NCI-H2081 treated with DMSO at 0.1 percent for 48 hours (cell line): Measurements from ENCODE around the gene EYS.

Experiments
- DNase-seq: peaks from one replicate; lab custom pipeline; 2025; lab: John Stamatoyannopoulos, UW

Gene EYS

GRCh38 chr6:64831680-64832079 is 875.3 kb downstream of the EYS start:
- no peak for DNase-seq

GRCh38 chr6:64817525-64817924 is 889.5 kb downstream of the EYS start:
- no peak for DNase-seq

DNA sequence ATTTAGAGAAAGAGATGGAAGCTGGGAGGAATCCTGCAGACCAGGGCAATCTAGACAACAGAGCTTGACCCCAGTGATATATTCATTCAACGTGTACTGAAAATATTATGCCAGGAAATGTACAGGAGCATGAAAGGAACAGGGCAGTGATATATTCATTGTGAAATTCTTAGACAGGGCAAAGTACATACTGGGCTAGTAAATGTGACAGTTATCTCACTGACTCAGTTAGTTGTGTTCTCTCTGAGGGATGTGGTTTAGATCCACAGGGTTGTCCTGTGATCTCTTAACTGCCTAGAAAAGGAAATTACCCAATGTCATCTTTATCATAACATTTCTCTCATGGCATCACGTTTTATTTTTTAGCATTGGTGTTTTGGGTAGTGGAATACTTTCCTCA is 891.3 kb downstream of the EYS start:
- DNase-seq, result no peak

DNA sequence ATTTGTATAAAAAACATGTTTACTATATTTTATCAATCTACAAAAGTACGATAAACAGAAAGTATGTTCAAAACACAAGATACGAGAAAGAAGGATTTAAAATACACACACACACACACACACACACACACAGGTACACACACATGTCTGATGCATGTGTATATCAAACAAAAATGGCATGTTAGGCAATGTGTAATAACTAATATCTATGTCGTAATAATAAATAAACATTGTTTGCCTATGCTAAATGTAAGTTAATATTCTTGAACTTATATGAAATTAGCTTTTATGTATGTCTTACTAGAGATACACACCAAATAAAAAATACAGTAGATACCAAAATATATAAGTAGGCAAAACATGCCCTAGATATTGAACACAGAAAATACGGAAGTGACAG is 894.9 kb downstream of the EYS start:
- DNase-seq, result no peak

DNA sequence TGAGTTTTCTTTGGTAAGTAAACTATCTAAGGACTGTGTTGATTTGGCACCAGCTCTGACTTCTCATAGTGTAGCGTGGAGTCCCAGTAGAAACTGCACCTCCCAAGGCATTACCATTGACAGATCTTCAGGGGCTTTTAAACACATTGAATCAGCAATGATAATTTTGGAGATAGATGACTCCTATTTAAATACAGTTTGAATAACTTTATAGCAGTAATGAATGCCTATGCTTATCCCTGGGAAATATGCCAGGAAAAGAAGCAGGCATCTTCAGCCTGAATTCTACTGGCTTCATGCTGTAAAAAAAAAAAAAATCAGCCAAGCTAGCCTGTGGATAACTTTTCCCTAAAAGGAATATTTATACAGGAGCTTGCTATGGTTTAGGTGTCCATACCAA is 895.9 kb downstream of the EYS start:
- DNase-seq, result no peak

- no peak for DNase-seq
Measured at GRCh38 chr6:64807785-64808184, 899.2 kb downstream of the EYS start.

GRCh38 chr6:64803470-64804166 is 903.4 kb downstream of the EYS start:
- no peak for DNase-seq

DNA sequence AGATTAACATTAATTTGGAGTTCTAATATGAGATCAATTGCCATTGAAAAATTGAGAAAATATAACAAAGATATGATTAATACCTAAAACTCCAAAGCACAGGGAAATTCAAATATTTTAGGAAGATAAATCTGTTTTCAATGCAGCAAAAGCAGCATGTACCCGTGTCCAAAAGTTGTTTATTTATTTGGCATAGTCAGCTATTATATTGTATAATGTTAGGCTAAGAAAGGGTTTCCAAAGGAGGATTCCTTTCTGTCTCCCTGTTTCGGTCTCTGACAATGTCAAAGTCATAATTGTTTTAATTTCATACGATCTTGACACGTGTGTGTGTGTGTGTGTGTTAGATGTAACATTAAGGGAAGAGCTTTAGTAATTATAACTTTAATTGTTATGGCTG is 914.5 kb downstream of the EYS start:
- no peak for DNase-seq

GRCh38 chr6:64789476-64789875 is 917.5 kb downstream of the EYS start:
- DNase-seq, result no peak

DNA sequence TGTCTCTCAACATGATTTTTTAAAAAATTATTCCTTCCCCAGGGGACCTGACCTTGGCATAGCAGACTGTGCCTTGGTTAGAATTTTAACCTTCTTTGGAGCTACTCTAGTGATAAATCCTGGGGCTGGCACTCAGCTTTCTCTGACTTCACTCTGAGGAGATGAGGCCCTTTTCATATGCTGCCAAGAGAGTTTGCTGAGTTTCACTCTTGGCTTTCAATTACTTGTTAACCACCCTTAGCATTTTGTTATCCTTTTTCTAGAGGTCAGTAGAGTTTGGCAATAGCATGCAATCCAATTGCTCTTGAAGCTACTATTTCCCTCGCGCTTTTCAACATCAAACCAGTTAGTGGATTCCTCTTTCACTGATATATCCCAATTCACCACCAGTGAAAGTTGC is 920.3 kb downstream of the EYS start:
- DNase-seq, result no peak

DNA sequence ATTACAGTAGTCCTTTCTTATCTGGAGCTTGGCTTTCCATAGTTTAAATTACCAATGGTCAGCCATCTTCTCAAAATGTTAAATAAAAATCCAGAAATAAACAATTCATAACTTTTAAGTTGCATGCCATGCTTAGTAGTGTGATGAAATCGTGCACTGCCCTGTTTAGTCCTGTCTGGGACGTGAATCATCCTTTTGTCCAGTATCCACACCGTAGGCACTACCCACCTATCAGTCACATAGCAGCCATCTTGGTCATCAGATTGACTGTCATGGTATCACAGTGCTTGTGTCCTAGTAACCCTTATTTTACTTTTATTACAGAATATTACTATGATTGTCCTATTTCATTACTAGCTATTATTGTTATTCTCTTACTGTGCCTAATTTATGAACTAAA is 924.1 kb downstream of the EYS start:
- no peak for DNase-seq

DNA sequence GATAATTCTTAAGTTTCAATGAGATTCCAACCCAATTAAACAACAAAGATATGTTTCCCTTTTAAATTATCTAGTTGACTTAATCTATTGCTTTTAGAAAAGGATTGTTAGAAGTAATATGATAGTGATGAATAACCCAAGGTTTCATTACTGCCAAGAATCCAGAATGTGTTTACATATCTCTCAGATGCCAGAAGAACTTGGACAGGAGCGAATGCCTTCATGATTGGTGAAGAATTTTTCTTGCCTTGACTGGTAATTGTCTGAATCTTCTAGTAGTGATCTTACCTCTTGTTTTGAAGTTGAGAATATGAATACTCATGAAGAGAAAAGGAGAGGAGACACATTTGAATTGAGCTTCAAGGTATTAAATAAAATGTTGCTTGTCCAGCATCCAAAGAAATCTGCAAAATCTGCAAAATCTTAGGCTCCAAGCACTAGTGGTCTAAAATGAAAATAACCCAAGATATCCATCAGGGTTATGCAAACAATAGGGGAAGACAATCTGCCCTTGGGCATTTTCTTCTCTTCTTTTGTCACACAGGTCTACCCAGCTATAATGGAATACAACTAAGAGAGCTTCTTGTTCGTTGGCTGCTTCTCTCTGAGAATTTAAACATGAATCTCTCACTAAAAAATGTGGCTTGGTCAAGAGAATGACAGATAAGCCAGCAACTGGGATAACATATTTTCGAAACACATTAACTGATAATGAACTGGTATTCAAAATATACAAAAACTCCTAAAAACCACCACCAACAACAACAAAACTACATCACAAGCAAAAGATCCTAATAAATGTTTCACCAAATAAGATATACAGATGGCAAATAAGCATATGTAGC is 928.9 kb downstream of the EYS start:
- no peak for DNase-seq

GRCh38 chr6:64776359-64776758 is 930.7 kb downstream of the EYS start:
- DNase-seq, result no peak

GRCh38 chr6:64774881-64775280 is 932.1 kb downstream of the EYS start:
- DNase-seq, result no peak

- DNase-seq, result no peak
Measured at GRCh38 chr6:64750910-64751309, 956.1 kb downstream of the EYS start.

DNA sequence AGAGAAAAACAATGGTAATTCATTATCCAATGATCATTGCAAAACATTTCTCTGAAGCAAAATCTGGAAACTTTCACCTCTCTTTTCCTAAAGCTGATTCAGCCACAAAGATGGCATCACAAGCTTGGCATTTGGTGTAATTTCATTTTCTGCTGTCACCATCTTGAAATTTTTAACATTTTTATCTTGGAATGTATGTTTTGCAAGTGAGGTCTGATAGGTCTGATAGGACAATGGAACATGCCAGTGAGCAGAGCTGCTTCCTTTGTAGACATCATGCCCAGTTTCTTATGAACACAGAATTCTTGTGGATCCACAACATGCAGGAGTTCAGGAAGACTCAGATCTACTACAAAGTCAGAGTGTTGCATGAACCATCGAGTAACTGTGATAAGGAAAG is 969.6 kb downstream of the EYS start:
- no peak for DNase-seq

GRCh38 chr6:64736421-64736950 is 970.5 kb downstream of the EYS start:
- DNase-seq, result no peak

GRCh38 chr6:64733433-64733832 is 973.6 kb downstream of the EYS start:
- DNase-seq, result no peak

- DNase-seq, result no peak
Measured at GRCh38 chr6:64732888-64733287, 974.1 kb downstream of the EYS start.

DNA sequence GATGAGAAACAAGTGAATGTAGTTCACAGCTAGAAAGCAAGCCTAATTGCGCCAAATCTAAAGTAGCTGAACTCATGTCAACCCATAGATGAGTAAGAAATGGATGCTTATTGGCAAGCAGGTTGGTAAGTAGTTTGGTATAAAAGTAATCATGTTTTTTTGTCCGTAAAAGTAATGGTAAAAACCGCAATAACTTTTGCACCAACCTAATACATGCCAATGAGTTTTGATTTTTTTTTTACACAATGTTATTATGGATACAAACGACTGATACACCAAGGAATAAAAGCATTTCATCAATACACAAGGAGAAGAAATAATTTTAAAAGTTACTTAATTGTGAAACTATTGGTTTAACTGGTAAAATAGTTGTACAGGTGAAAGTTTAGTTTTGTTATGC is 977.5 kb downstream of the EYS start:
- DNase-seq, result no peak

- DNase-seq, result no peak
Measured at GRCh38 chr6:64727075-64727474, 980.0 kb downstream of the EYS start.

DNA sequence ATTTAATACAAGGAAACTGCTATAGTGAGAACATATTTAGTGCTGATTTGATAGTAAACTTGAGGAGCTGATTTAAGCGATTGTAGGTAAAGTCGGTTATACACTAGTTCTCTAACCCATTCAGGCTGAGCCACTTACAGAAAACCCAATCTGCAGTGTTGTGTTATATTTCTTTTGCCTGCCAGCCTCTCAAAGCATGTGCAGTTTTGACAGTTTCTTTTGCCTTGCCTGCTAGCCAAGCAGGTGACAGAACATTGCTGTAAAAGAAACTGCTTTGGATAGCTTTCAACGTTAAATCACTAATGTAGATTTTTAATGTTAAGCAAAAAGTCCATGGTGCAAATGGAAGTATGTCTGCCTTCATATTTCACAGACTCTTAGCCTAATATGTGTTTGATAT is 982.9 kb downstream of the EYS start:
- DNase-seq, result no peak

GRCh38 chr6:64723327-64724058 is 983.5 kb downstream of the EYS start:
- no peak for DNase-seq
